Upper lobe of left lung (tissue), 6 donors: ENCODE results near the gene PTGDS. TPM values are rescaled to one million over a fixed set of nuclear protein-coding genes. Genes with fewer than 3 reads are reported as not detected.

Experiments used
- ATAC-seq, 2 donors: fragments of 200-7000 bp; cut with Tn5 transposase; one replicate each; pipeline ENCODE4 v1.9.1; 2022; ENCODE audit warnings: mild to moderate bottlenecking in 2 of 2, moderate library complexity in 2 of 2; ENCODE audit not compliant: low FRiP score in 2 of 2
- DNase-seq, 2 donors: peaks; one replicate each; pipeline ENCODE4 v3.0.0-alpha.2; 2019 to 2020
- H3K27ac ChIP-seq, 4 donors: fragments of 200-600 bp; sonication (generic); one replicate each; pipeline ENCODE4 v1.5.1; 2016 to 2019
- H3K27me3 ChIP-seq, 4 donors: fragments of 200-600 bp; sonication (generic); one replicate each; pipeline ENCODE4 v1.5.1; 2017 to 2019
- H3K36me3 ChIP-seq, 4 donors: fragments of 200-600 bp; sonication (generic); one replicate each; pipeline ENCODE4 v1.5.1; 2016 to 2019
- H3K4me1 ChIP-seq, 4 donors: fragments of 200-600 bp; sonication (generic); one replicate each; pipeline ENCODE4 v1.5.1; 2018 to 2019
- H3K4me3 ChIP-seq, 4 donors: fragments of 200-600 bp; sonication (generic); one replicate each; pipeline ENCODE4 v1.5.1; 2017 to 2019; ENCODE audit warnings: mild to moderate bottlenecking in 2 of 4, moderate library complexity in 1 of 4
- H3K9me3 ChIP-seq, 4 donors: fragments of 200-600 bp; sonication (generic); one replicate each; pipeline ENCODE4 v1.5.1; 2018 to 2019
- EP300 ChIP-seq, 4 donors: sonication (generic); formaldehyde crosslinking; IDR thresholded peaks; one replicate each; pipeline ENCODE4 v1.5.1; 2017; ENCODE audit warnings: antibody characterized with exemption in 4 of 4, control low read depth in 2 of 4
- POLR2A ChIP-seq, 4 donors: fragments of 450-650 bp; IDR thresholded peaks; one replicate each; pipeline ENCODE4 v1.5.1; 2016 to 2017; ENCODE audit warnings: antibody characterized with exemption in 4 of 4, mild to moderate bottlenecking in 2 of 4
- POLR2AphosphoS5 ChIP-seq, 2 donors: sonication (generic); formaldehyde crosslinking; IDR thresholded peaks; one replicate each; pipeline ENCODE4 v1.5.1; 2017; ENCODE audit warnings: antibody characterized with exemption in 2 of 2
- WGBS, 2 donors: methylation state at CpG; one replicate each; pipeline ENCODE4 v1.1.5; 2017 to 2018; 5-methylcytosine and 5-hydroxymethylcytosine counted together
- total RNA-seq, 6 donors: library from RNA; depleted of rRNA in 4 of 6; stranded (reverse); fragments of >200 nt in 4 of 6; gene quantifications; one replicate each; pipeline versions ENCODE4 v1.1.0 to v1.2.1, GENCODE V29; 2016 to 2021
- TF ChIP-seq, protein P1 (sequence below), 6 experiments: fragments of 450-650 bp in 4 of 6; fragments of 200-600 bp in 2 of 6; sonication (generic) in 2 of 6; IDR thresholded peaks; one replicate each; pipeline ENCODE4 v1.5.1; 2016 to 2019; ENCODE audit warnings: antibody characterized with exemption in 6 of 6
- donor health status: DM: no; HTN: no; CAD: no; lungs with moderate emphysema.
- donor health status: DM: no; HTN: yes; CAD: no; lungs with severe emphysema.

Gene PTGDS
- total RNA-seq, 6 donors from 2014 or later: 31.7 to 395 (median 246) TPM

DNA sequence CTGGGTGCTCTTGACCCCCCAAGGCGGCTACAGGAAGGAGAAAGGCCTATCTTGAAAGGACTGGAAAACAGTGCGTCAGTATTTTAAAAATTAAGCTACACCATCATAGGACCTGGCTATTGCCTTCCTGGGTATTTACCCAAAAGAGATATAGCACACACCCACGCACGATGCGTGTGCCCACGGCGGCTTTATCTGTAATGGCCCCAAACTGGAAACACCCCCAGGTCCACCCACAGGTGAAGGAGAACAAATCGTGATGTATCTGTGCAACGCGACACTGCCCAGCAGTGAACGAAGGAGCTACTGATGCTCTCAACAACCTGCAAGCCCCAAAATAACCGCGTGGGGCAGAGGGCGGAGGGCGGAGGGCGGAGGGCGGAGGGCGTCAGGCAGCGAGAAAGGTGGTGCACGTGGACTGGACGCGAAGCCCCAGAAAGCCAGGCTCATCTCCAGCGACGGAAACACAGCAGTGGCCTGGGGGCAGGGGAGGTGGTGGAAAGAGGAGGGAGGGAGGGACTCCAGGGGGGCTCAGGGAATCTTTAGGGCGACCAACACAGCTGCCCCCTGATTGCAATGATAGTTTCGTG lies 12.4 kb upstream of the PTGDS start:
- DNase-seq: peak in 1 of 2 donors; percentile 65
- H3K9me3 ChIP-seq: no peaks in the 10 kb centered on the region
- no peak for ATAC-seq
- peaks cover 7 to 20% (median 15%) of the 10 kb centered on the region in 4 donors for H3K4me1 ChIP-seq
- H3K27ac ChIP-seq: no peak overlapping the region
- TF ChIP-seq EP300 (IDR thresholded peaks at IDR 0.05) (no peak), POLR2A (IDR thresholded peaks at IDR 0.05) (no peak)
- WGBS, 2 donors: 88 to 89% methylated on average over 26 of the region's 26 CpGs
- no peak overlapping the region for H3K4me3 ChIP-seq
- H3K36me3 ChIP-seq: no peaks in the 10 kb centered on the region
- no peaks in the 10 kb centered on the region for H3K27me3 ChIP-seq

DNA sequence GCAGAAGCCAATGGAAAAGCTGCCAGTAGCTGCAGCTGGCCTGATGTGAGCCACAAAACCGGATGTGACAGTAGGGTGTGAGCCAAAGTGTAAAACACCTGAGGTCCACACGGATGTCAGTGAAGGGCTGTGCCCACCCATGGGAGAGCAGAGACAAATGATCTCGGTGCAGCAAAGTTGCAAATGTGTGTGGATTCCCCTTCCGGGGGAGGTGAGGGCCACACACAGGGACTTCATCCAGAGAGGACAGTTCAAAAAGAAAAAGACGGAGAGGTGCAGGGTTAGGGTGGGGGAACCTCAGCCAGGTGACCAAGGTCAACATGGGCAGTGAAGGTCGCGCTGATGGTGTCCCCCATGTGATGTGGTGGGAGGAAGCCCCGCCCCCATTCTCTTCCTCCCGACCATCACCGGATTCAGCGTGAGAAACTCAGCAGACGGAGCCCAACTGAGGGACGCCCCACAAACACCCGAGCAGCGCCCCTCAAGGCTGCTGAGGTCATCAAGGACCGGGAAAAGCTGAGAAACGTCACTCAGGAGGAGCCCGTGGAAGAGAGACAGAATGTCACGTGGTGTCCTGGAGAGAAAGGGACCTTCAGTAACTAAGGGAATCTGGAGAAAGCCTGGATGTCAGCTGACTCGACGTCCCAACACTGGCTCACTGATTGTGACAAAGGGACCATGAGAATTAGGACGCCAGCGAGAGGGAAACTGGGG lies 11.4 kb upstream of the PTGDS start:
- TF ChIP-seq POLR2A (IDR thresholded peaks at IDR 0.05) (no peak), POLR2AphosphoS5 (IDR thresholded peaks at IDR 0.05) (no peak), EP300 (IDR thresholded peaks at IDR 0.05) (no peak)
- TF ChIP-seq, protein P1, sequence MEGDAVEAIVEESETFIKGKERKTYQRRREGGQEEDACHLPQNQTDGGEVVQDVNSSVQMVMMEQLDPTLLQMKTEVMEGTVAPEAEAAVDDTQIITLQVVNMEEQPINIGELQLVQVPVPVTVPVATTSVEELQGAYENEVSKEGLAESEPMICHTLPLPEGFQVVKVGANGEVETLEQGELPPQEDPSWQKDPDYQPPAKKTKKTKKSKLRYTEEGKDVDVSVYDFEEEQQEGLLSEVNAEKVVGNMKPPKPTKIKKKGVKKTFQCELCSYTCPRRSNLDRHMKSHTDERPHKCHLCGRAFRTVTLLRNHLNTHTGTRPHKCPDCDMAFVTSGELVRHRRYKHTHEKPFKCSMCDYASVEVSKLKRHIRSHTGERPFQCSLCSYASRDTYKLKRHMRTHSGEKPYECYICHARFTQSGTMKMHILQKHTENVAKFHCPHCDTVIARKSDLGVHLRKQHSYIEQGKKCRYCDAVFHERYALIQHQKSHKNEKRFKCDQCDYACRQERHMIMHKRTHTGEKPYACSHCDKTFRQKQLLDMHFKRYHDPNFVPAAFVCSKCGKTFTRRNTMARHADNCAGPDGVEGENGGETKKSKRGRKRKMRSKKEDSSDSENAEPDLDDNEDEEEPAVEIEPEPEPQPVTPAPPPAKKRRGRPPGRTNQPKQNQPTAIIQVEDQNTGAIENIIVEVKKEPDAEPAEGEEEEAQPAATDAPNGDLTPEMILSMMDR (IDR thresholded peaks at IDR 0.05): no peak
- Histone ChIP-seq H3K4me1 (peaks cover 7 to 20% (median 15%) of the 10 kb centered on the region in 4 donors), H3K9me3 (no peaks in the 10 kb centered on the region), H3K4me3 (no peak overlapping the region), H3K27me3 (no peaks in the 10 kb centered on the region), H3K27ac (no peak overlapping the region), H3K36me3 (no peaks in the 10 kb centered on the region)
- ATAC-seq: no peak
- peak in 1 of 2 donors; percentile 41 for DNase-seq
- WGBS, 2 donors: 20 to 21% methylated on average over 21 to 23 of the region's 23 CpGs

DNA sequence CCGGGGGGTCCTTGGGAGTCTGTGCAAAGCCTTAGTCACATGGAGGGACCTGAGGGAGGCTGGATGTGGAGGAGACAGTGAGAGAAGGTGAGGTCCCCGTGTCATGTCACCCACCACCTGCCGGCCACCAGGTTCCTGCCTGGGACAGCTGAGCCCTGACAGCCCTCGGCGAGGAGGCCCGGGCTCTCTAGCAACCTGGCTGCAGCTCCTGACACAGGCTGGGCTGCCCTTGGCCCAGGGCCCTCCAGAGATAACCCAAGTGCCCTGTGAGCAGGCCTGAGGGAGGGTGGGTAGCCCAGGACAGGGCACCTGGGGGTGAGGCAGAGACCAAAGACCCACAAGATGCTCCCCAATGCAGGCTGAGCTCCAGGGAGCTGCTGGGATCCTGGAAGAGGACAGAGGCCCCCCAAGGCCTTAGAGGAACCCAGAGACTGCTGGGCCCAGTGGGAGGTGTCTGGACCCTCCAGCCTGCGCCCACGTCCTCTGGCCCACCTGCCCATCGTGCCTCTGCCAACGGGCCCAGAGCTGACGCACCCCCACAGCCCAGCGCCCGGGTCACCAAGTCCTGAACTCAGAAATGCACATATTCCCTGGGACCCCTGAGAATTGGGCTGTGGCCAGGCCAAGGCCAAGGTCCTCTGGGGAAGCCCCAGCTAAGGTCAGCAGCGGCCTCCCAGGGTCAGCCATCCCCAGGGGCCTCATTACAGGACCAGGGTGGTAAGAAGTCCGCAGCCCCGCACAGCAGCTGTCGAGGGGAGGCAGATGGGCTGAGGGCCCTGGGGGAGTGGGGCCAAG lies 8.8 kb upstream of the PTGDS start:
- Histone ChIP-seq H3K4me1 (peaks cover 7 to 20% (median 13%) of the 10 kb centered on the region in 4 donors), H3K27ac (no peak overlapping the region), H3K36me3 (no peaks in the 10 kb centered on the region), H3K9me3 (no peaks in the 10 kb centered on the region), H3K4me3 (no peak overlapping the region), H3K27me3 (no peaks in the 10 kb centered on the region)
- ATAC-seq: no peak
- DNase-seq: peak in 1 of 2 donors; percentile 54
- no peak for TF ChIP-seq POLR2A (IDR thresholded peaks at IDR 0.05)
- TF ChIP-seq EP300 (IDR thresholded peaks at IDR 0.05): no peak
- TF ChIP-seq, protein P1 (IDR thresholded peaks at IDR 0.05): no peak
- TF ChIP-seq POLR2AphosphoS5 (IDR thresholded peaks at IDR 0.05): no peak
- 76 to 81% methylated on average over 5 to 14 of the region's 17 CpGs for WGBS, 2 donors

DNA sequence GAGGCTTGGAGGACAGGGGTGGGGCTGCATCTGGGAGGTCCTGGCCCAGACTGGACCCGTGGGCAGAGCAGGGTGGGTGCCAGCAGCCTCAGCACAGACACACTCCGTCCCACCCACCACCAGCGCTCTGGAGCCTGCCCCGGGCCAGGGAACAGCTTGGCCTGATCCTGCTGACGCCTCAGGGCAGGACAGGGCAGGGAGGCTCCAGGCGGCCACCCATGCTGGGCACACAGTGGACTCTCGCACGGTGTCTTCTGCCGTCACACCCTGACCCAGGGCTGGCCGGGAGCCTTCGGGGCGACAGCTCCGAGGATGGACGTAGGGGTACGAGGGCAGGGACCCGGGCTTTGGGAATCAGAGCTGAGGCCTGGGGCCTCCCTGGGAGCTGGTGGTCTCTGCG lies 8.2 kb upstream of the PTGDS start:
- TF ChIP-seq POLR2A (IDR thresholded peaks at IDR 0.05) (no peak), POLR2AphosphoS5 (IDR thresholded peaks at IDR 0.05) (no peak), EP300 (IDR thresholded peaks at IDR 0.05) (no peak)
- TF ChIP-seq, protein P1 (IDR thresholded peaks at IDR 0.05): no peak
- peaks cover 7 to 24% (median 10%) of the 10 kb centered on the region in 4 donors for H3K4me1 ChIP-seq
- H3K27me3 ChIP-seq: no peaks in the 10 kb centered on the region
- 93 to 98% methylated on average over 3 to 10 of the region's 17 CpGs for WGBS, 2 donors
- no peaks in the 10 kb centered on the region for H3K9me3 ChIP-seq
- DNase-seq (peak in 1 of 2 donors; percentile 79), ATAC-seq (no peak)
- H3K4me3 ChIP-seq: no peak overlapping the region
- no peaks in the 10 kb centered on the region for H3K36me3 ChIP-seq
- no peak overlapping the region for H3K27ac ChIP-seq

DNA sequence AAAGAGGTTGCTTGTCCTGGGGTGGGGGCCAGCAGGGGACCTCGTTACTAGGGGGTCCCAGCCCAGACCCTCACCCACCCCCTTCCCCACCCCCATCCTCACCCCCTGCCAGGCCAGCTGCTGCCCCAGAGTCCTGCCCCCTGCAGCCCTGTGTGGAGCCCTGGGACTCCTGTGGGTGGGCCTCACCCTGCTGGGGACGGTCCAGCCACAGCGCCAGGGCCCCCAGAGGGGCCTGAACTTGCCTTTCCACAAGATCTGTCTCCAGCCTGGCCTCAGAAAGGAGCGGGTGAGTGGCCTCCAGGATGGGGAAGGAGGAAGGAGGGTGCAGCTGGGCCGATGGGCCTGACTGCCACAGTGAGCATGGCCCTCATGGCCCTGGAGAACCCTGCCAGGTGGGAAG lies 7.5 kb upstream of the PTGDS start:
- H3K27me3 ChIP-seq: no peaks in the 10 kb centered on the region
- peaks cover 7 to 23% (median 8%) of the 10 kb centered on the region in 4 donors for H3K4me1 ChIP-seq
- no peak for TF ChIP-seq POLR2AphosphoS5 (IDR thresholded peaks at IDR 0.05)
- TF ChIP-seq EP300 (IDR thresholded peaks at IDR 0.05): no peak
- TF ChIP-seq, protein P1 (IDR thresholded peaks at IDR 0.05): no peak
- no peak for TF ChIP-seq POLR2A (IDR thresholded peaks at IDR 0.05)
- no peak overlapping the region for H3K27ac ChIP-seq
- no peak overlapping the region for H3K4me3 ChIP-seq
- DNase-seq (peak in 1 of 2 donors; percentile 47), ATAC-seq (no peak)
- H3K9me3 ChIP-seq: no peaks in the 10 kb centered on the region
- 67 to 86% methylated on average over 2 to 5 of the region's 5 CpGs for WGBS, 2 donors
- no peaks in the 10 kb centered on the region for H3K36me3 ChIP-seq
